ENCODE measurements around the gene RNF183. TPM values are rescaled to one million over a fixed set of nuclear protein-coding genes. Genes with fewer than 3 reads are reported as not detected.

The RNF183 gene
- total RNA-seq (2021; fragmentation: NEBNext Ultra II Directional; extraction: Animal tissue kit (Norgen Biotek cat#: 25700)) = not detected
- long read RNA-seq = 0 reads

- no peak for TF ChIP-seq CTCF (IDR thresholded peaks at IDR 0.05)
- DNase-seq = no peak
- H3K36me3 Mint-ChIP-seq (ENCODE audit: low read depth) = no peaks in the 10 kb centered on the region
- no peak within 1 kb of the TSS for H3K4me3 Mint-ChIP-seq
- H3K27me3 Mint-ChIP-seq (ENCODE audit: insufficient read depth) = peaks cover 25% of the 10 kb centered on the region
- H3K27ac Mint-ChIP-seq = no peak within 1 kb of the TSS
- no peaks in the 10 kb centered on the region for H3K4me1 Mint-ChIP-seq (ENCODE audit: low read depth)
- no peaks in the 10 kb centered on the region for H3K9me3 Mint-ChIP-seq
Observed at GRCh38 chr9:113302792-113303418, at the start of gene RNF183. Gene RNF183, minus strand, starts transcription at chr9:113303376. Its CDS starts 5,192 bp downstream, at chr9:113298184.

- no peak for TF ChIP-seq CTCF (IDR thresholded peaks at IDR 0.05)
- peaks cover 49% of the 10 kb centered on the region for H3K27me3 Mint-ChIP-seq (ENCODE audit: insufficient read depth)
- H3K36me3 Mint-ChIP-seq (ENCODE audit: low read depth) = no peaks in the 10 kb centered on the region
- no peak overlapping the region for H3K4me3 Mint-ChIP-seq
- no peaks in the 10 kb centered on the region for H3K9me3 Mint-ChIP-seq
- H3K4me1 Mint-ChIP-seq (ENCODE audit: low read depth) = no peaks in the 10 kb centered on the region
- no peak for DNase-seq
- no peak overlapping the region for H3K27ac Mint-ChIP-seq
Observed at GRCh38 chr9:113352411-113352810, 49.2 kb upstream of the RNF183 start.

GRCh38 chr9:113352006-113352405, 48.8 kb upstream of the RNF183 start:
- Mint-ChIP-seq H3K4me1 (ENCODE audit: low read depth) (no peaks in the 10 kb centered on the region), H3K9me3 (no peaks in the 10 kb centered on the region), H3K4me3 (no peak overlapping the region), H3K36me3 (ENCODE audit: low read depth) (no peaks in the 10 kb centered on the region), H3K27me3 (ENCODE audit: insufficient read depth) (peaks cover 53% of the 10 kb centered on the region), H3K27ac (no peak overlapping the region)
- TF ChIP-seq CTCF (IDR thresholded peaks at IDR 0.05) = no peak
- DNase-seq = no peak

GRCh38 chr9:113350937-113351336, 47.8 kb upstream of the RNF183 start:
- Mint-ChIP-seq H3K9me3 (no peaks in the 10 kb centered on the region), H3K27ac (no peak overlapping the region), H3K36me3 (ENCODE audit: low read depth) (no peaks in the 10 kb centered on the region), H3K4me1 (ENCODE audit: low read depth) (no peaks in the 10 kb centered on the region), H3K4me3 (no peak overlapping the region), H3K27me3 (ENCODE audit: insufficient read depth) (peaks cover 46% of the 10 kb centered on the region)
- no peak for TF ChIP-seq CTCF (IDR thresholded peaks at IDR 0.05)
- DNase-seq = no peak

- Mint-ChIP-seq H3K4me1 (ENCODE audit: low read depth) (no peaks in the 10 kb centered on the region), H3K4me3 (no peak overlapping the region), H3K27me3 (ENCODE audit: insufficient read depth) (peaks cover 43% of the 10 kb centered on the region), H3K9me3 (no peaks in the 10 kb centered on the region), H3K36me3 (ENCODE audit: low read depth) (no peaks in the 10 kb centered on the region), H3K27ac (no peak overlapping the region)
- no peak for DNase-seq
- no peak for TF ChIP-seq CTCF (IDR thresholded peaks at IDR 0.05)
Observed at GRCh38 chr9:113350107-113350661, 47.0 kb upstream of the RNF183 start.
